SJSA1 (cell line): ENCODE data around the gene DSCAM. TPM values are rescaled to one million over a fixed set of nuclear protein-coding genes. Genes with fewer than 3 reads are reported as not detected.

Experiments
- DNase-seq, 2 experiments: peaks; one replicate each; pipeline ENCODE4 v3.0.0-alpha.2; 2015 to 2020; ENCODE audit warnings: low spot score in 2 of 2, low read depth in 1 of 2
- H3K27ac ChIP-seq: fragments of 250-450 bp; sonication (Bioruptor Pico); 2 replicates; pipeline ENCODE4 v1.5.1; 2020; ENCODE audit warnings: mild to moderate bottlenecking, moderate library complexity
- H3K27me3 ChIP-seq: fragments of 250-450 bp; sonication (Bioruptor Pico); replicated peaks from 2 replicates; pipeline ENCODE4 v1.5.1; 2020; ENCODE audit warnings: mild to moderate bottlenecking, moderate library complexity
- H3K36me3 ChIP-seq: fragments of 250-450 bp; sonication (Bioruptor Pico); 2 replicates; pipeline ENCODE4 v1.5.1; 2020; ENCODE audit warnings: mild to moderate bottlenecking
- H3K4me1 ChIP-seq: fragments of 250-450 bp; sonication (Bioruptor Pico); replicated peaks from 2 replicates; pipeline ENCODE4 v1.6.1; 2021; ENCODE audit warnings: mild to moderate bottlenecking
- H3K4me3 ChIP-seq: fragments of 250-450 bp; sonication (Bioruptor Pico); 2 replicates; pipeline ENCODE4 v1.5.1; 2020; ENCODE audit warnings: mild to moderate bottlenecking
- H3K9me3 ChIP-seq: fragments of 250-450 bp; sonication (Bioruptor Pico); replicated peaks from 2 replicates; pipeline ENCODE4 v1.5.1; 2020; ENCODE audit warnings: mild to moderate bottlenecking
- total RNA-seq: library from RNA; depleted of rRNA; stranded (reverse); fragments of >200 nt; shearing (Covaris generic); gene quantifications from 2 replicates; pipeline ENCODE4 v1.2.3, GENCODE V29; 2014

The DSCAM gene
- total RNA-seq, 1 experiment from 2014 or later = not detected

DNA sequence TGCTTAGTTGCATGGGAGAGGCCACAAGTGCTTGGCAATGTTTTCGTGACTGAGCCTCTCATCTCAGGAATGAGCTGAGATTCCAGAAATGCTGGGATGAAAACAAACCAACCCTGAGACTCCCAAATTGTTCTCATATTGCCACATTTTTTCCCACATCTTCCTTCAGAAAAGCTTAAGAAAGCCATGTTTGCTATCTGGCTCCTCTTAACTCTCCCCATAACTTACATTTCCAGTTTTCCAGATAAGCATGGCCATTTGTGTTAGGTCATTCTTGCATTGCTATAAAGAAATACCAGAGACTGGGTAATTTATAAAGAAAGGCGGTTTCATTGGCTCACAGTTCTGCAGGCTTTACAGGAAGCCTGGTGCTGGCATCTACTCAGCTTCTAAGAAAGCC is 17.2 kb downstream of the DSCAM start:
- Histone ChIP-seq H3K4me3 (no peak overlapping the region), H3K36me3 (no peaks in the 10 kb centered on the region), H3K9me3 (no peaks in the 10 kb centered on the region; the same call in 1 of the 2 replicates), H3K27ac (no peak overlapping the region), H3K4me1 (no peaks in the 10 kb centered on the region), H3K27me3 (no peaks in the 10 kb centered on the region)
- no peak for DNase-seq

DNA sequence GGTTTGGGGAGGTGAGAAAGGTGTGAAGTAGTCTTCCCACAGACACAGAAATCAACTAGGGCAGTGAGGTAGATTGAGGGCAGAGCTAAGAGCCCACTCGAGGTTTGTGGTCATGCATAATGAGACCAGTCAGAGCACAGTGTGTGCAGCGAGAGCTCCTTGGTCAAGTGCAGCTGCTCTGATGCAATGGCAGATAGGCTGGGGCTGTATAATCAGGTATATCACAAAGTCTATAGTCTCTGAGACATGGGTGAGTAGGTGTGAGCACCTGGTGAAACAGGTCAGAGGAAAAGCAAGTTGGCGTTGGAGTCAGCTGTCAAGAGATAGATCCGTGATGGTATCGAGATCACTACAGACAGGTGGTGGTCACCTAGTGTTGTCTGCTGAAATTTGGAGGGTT is 17.6 kb downstream of the DSCAM start:
- Histone ChIP-seq H3K4me3 (no peak overlapping the region), H3K4me1 (no peaks in the 10 kb centered on the region), H3K9me3 (no peaks in the 10 kb centered on the region; the same call in 1 of the 2 replicates), H3K27ac (no peak overlapping the region), H3K36me3 (no peaks in the 10 kb centered on the region), H3K27me3 (no peaks in the 10 kb centered on the region)
- no peak for DNase-seq

DNA sequence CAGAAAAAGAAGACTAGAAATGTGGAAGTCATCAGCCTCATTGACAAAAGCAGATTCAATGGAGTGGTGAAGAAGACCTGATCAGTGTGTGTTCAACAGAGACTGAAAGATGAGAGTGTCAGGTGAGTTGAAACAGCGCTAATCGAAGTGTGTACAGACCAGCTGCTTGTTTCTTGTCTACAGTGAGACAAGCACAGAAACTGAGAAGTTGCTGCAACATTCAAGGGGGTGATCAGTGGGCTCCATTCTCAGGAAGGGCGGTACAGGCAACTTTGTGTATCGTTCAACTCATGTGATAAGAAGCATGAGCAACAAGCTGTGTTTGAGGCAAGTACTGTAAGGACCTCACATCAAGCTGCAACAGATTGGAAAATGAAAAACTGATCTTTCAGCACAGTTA is 19.4 kb downstream of the DSCAM start:
- no peaks in the 10 kb centered on the region; the same call in 1 of the 2 replicates for H3K9me3 ChIP-seq
- DNase-seq = no peak
- no peaks in the 10 kb centered on the region for H3K36me3 ChIP-seq
- no peak overlapping the region for H3K27ac ChIP-seq
- no peaks in the 10 kb centered on the region for H3K27me3 ChIP-seq
- H3K4me1 ChIP-seq = no peaks in the 10 kb centered on the region
- H3K4me3 ChIP-seq = no peak overlapping the region

DNA sequence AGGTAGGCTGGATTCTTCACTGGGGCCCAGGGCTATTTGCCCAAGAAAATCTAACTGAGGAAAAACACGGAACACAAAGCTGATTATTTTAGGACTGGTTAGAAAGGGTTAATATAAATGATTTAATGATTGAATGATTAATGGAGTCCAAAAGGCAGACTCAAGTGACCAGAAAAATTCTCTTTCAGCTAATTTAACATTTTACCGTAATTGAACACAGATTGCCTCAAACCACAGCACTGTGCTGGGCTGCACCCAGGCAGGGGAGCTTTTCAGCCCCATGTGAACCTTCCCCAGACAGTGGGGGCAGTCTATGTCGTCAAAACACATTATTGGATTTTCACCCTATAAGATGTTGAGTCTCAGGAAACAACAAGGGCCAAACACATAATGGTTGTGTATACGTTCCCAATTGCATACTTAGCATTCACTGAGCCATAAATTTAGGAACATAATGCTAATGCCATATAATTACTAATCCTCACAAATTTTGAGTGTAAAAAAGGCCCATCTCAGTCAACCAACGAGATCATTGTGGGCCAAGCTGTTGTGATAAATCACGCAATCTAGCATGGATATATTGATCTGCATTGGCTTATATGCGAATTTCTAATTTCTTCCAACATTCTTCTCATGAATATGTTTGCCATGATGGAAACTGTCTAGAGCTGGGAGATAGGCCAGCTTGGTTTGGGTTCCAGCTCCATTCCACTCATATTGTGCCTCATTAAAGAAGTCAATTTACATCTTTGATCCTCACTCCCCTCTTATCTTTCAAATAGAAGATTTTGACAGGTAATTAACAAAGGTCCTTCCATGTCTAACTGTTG is 27.7 kb downstream of the DSCAM start:
- no peak overlapping the region for H3K27ac ChIP-seq
- no peak for DNase-seq
- H3K4me3 ChIP-seq = no peak overlapping the region

DNA sequence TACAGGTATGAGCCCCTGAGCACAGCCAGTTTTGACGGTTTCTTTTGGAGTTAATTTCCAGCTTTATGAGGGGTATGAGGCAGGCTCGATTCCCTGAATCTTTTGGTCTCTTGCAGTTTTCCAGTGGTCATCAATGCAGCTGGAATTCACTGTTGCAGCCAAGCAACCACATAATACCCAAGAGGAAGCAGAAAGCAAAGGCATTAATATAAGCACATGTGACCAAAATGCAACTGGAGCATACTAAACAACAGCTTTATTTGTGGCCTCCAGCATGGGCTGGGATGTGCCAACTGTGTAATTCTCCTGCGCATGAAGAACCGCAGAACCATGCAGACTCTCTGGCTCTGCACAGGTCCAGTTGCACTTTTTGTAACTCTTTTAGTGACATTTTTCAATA is 33.0 kb downstream of the DSCAM start:
- H3K4me3 ChIP-seq = no peak overlapping the region
- no peak for DNase-seq
- no peaks in the 10 kb centered on the region for H3K27me3 ChIP-seq
- H3K36me3 ChIP-seq = no peaks in the 10 kb centered on the region
- H3K9me3 ChIP-seq = peaks cover 5% of the 10 kb centered on the region; the same call in 1 of the 2 replicates
- no peaks in the 10 kb centered on the region for H3K4me1 ChIP-seq
- no peak overlapping the region for H3K27ac ChIP-seq

More for the DNA sequence above, 27.7 kb downstream of the DSCAM start:
- Histone ChIP-seq H3K36me3 (no peaks in the 10 kb centered on the region), H3K4me1 (no peaks in the 10 kb centered on the region), H3K9me3 (peaks cover 4% of the 10 kb centered on the region; the same call in 1 of the 2 replicates), H3K27me3 (no peaks in the 10 kb centered on the region)

DNA sequence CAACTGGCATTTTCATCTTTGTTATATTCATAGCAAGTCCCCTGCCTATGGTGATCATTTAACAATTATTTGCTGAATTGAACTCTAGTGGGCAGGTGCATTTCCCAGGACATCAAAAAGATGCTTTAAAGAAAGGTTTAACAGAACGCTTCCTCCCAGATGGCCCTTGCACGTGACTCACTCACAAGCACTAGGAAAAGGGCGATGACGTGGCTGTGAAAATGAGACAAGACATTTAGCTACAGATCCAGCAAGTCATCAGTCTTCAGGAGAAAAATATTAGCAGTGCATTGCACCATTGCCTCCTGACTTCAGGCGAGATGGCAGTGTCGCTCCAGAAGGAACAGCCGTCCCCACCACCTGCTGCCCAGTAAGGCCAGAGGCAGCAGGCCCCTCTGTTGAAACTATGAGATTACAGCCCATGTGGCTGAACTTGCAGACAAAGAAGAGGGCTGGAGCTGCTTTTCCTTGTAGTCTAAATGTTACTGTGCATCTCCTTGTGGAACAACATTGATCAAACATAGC is 37.2 kb downstream of the DSCAM start:
- DNase-seq = no peak
- no peak overlapping the region for H3K27ac ChIP-seq
- H3K4me1 ChIP-seq = no peaks in the 10 kb centered on the region
- peaks cover 5% of the 10 kb centered on the region; the same call in 1 of the 2 replicates for H3K9me3 ChIP-seq
- H3K4me3 ChIP-seq = no peak overlapping the region
- H3K36me3 ChIP-seq = no peaks in the 10 kb centered on the region
- H3K27me3 ChIP-seq = no peaks in the 10 kb centered on the region

DNA sequence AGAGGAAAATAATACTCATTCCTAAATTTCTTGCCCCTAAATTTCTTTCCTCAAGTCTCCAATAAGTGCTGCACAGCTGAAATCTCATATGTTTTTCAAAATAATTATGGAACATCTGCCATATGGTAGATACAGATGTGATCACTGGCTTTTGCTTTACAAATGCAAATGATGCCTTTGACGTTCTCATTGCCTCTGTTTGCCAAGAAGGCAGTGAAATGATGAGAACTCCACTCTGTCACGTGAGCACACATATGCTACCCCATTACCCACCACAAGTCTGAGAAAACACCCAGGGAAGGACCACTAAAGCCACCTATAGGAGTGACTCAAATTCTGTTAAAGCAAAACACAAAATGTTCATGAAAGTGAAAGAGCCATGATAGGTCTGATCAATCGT is 43.9 kb downstream of the DSCAM start:
- Histone ChIP-seq H3K27me3 (no peaks in the 10 kb centered on the region), H3K27ac (no peak overlapping the region), H3K4me1 (no peaks in the 10 kb centered on the region), H3K9me3 (peaks cover 2% of the 10 kb centered on the region; the same call in 1 of the 2 replicates), H3K4me3 (no peak overlapping the region), H3K36me3 (no peaks in the 10 kb centered on the region)
- no peak for DNase-seq

DNA sequence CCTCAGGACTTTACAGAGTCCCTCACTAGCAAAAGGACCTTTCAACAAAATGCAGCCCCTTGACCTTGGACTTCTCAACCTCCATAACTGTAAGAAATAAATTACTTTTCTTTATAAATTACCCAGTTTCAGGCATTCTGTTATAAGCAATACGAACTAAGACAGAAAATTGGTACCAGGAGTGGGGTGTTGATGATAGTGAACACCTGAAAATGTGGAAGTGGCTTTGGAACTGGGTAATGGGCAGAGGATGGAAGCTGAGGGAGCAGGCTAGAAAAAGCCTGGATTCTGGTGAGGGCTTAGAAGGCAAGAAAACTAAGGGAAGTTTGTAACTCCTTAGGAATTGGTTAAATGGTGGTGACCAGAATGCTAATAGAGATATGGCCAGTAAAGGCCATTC is 46.8 kb downstream of the DSCAM start:
- H3K27ac ChIP-seq = no peak overlapping the region
- H3K4me3 ChIP-seq = no peak overlapping the region
- peaks cover 2% of the 10 kb centered on the region; the same call in 1 of the 2 replicates for H3K9me3 ChIP-seq
- no peaks in the 10 kb centered on the region for H3K4me1 ChIP-seq
- H3K27me3 ChIP-seq = no peaks in the 10 kb centered on the region
- no peaks in the 10 kb centered on the region for H3K36me3 ChIP-seq
- DNase-seq = no peak

DNA sequence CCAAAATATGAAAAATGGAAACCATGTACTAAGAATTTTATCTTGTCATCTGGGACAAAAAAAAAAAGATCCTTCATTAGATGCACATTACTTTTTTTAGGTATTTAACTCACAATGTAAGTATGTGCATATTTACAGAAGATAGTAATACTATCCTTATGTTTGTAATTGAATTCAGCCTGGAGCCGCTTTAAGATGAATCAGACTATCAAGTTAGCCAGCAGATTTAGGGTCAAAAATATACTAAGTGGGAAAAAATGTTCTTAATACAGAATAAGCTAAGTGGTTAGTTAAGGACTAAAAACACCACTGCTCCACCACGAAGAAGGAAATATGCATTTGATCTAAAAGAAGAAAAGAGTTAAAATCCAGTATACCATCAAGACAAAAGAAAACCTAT is 49.1 kb downstream of the DSCAM start:
- DNase-seq = no peak
- Histone ChIP-seq H3K4me1 (no peaks in the 10 kb centered on the region), H3K27ac (no peak overlapping the region), H3K36me3 (no peaks in the 10 kb centered on the region), H3K4me3 (no peak overlapping the region), H3K27me3 (no peaks in the 10 kb centered on the region), H3K9me3 (peaks cover 2% of the 10 kb centered on the region; the same call in 1 of the 2 replicates)

DNA sequence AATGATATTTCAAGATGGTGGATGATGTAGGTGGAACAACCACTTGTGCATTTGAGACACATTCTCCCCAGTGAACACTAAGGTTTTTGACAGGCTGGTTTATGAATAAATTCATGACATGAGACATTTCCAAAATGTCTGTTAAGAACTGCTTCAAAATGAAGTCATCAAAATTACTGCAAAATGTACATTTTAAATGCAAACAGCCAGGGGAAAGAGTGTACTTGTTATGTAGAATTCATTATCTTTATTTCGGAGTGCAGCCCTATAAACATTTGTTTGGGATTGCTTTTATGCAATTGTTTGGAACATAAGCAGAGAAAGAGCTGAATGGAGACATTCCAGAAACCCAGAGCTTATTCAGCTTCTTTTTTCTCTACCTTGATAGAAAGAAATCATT is 49.5 kb downstream of the DSCAM start:
- H3K36me3 ChIP-seq = no peaks in the 10 kb centered on the region
- no peak for DNase-seq
- no peaks in the 10 kb centered on the region for H3K27me3 ChIP-seq
- no peak overlapping the region for H3K4me3 ChIP-seq
- H3K9me3 ChIP-seq = peaks cover 2% of the 10 kb centered on the region; the same call in 1 of the 2 replicates
- H3K27ac ChIP-seq = no peak overlapping the region
- H3K4me1 ChIP-seq = no peaks in the 10 kb centered on the region

DNA sequence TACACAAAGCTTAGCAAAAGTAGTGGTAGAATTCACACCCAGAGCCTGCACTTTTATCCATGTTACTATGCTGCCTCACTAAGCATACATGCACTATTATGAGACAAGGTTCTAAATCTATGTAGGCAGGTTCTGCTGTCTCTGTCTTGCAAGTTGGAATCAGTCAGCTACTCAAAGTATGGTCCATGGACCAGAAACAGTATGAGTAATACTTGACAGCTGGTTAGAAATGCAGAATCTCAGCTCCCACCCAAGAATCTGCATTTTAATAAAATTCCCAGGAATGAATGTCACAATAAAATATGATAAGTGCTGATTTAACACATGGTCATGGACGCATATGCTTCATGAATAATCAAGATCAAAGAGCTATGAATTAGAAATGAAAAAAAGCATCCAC is 50.5 kb downstream of the DSCAM start:
- Histone ChIP-seq H3K9me3 (peaks cover 2% of the 10 kb centered on the region; the same call in 1 of the 2 replicates), H3K4me3 (no peak overlapping the region), H3K4me1 (no peaks in the 10 kb centered on the region), H3K27me3 (no peaks in the 10 kb centered on the region), H3K27ac (no peak overlapping the region), H3K36me3 (no peaks in the 10 kb centered on the region)
- DNase-seq = no peak

DNA sequence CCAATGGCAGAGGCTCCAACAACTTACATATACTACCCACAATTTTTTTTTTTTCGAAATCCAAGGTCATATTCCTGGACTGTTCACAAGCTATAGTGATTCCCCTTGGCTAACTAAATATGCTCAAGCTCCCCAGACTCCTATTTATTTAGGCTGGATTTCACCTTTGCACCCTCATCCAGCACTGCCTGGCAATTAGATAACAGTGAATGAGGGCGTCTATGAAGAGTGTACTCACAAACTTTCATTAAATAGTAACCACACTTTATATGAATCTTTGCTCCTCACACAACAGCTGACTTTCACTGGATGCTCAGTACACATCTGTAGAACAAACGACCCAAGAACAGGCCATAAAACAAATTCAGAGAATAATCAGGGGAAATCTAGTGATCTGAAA is 51.6 kb downstream of the DSCAM start:
- Histone ChIP-seq H3K36me3 (no peaks in the 10 kb centered on the region), H3K9me3 (peaks cover 2% of the 10 kb centered on the region; the same call in 1 of the 2 replicates), H3K4me1 (no peaks in the 10 kb centered on the region), H3K4me3 (no peak overlapping the region), H3K27me3 (no peaks in the 10 kb centered on the region), H3K27ac (no peak overlapping the region)
- no peak for DNase-seq

DNA sequence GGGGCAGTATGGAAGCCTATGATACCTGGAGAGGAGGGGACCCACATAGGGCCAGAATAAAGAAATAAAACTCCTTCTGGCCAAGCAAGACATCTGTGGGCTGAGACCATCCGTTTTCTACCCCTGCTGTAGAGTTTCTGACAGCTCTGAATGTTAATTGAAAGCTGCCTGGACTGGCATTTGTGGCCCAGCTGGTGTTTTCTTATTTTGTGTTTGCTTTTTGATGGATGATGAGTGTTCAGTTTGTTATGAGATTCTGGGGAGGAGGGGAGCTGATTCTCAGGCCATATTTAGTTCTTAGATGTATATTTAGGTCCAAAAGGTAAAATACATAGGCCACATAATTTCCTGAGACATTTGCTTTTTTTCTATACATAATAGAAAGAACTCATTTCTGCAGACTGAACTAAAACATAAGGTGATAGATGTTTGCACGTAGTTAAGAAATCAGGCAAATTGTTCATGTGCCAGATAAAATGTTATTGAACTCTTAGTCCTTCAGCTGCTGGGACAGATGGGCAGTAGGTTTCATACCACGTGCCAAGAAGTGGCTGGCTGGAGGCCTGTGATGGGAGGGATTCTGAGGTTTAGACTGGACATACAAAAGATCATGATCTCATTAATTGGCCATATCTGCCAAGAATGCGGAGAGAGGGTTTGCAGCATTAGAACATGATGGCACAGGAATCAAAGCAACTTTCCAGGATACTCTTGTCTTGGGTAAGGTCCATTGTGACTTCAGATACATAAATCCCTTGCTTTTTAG is 54.1 kb downstream of the DSCAM start:
- DNase-seq = no peak
- H3K27ac ChIP-seq = no peak overlapping the region
- H3K9me3 ChIP-seq = peaks cover 2% of the 10 kb centered on the region; the same call in 1 of the 2 replicates
- no peak overlapping the region for H3K4me3 ChIP-seq
- no peaks in the 10 kb centered on the region for H3K4me1 ChIP-seq
- H3K27me3 ChIP-seq = no peaks in the 10 kb centered on the region
- no peaks in the 10 kb centered on the region for H3K36me3 ChIP-seq

DNA sequence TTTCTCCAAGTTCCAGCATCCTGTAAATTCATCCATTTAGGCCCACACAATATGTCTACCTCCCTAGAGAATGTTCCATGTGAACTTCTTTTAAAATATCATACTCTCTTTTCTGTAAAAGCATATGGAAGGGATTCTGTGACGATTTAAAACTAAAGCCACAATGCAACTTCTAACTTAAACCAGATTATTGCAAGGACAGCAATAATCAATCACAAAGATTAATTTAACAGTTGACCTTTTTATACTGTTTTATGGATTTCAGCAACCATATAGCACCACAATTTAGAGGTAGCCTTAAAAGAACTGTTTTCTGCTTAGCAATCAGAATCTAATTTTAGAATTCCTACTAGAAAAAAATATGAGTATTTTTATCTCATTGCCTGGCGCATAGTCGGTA is 58.3 kb downstream of the DSCAM start:
- Histone ChIP-seq H3K9me3 (peaks cover 2% of the 10 kb centered on the region; the same call in 1 of the 2 replicates), H3K27me3 (no peaks in the 10 kb centered on the region), H3K4me3 (no peak overlapping the region), H3K4me1 (no peaks in the 10 kb centered on the region), H3K27ac (no peak overlapping the region), H3K36me3 (no peaks in the 10 kb centered on the region)
- no peak for DNase-seq
